CD4-positive, alpha-beta T cell treated with Interleukin-10 for 1 hour (primary cell): ENCODE results near the gene ORAI2.
"Not testable (repeated sequence)": the region's sequence is repeated elsewhere in the genome, so short reads cannot be mapped to it uniquely, and the experiment has no call there.

ENCODE experiments used
- DNase-seq: peaks from one replicate; pipeline ENCODE4 v3.0.0-alpha.2; 2020

ORAI2 gene

DNA sequence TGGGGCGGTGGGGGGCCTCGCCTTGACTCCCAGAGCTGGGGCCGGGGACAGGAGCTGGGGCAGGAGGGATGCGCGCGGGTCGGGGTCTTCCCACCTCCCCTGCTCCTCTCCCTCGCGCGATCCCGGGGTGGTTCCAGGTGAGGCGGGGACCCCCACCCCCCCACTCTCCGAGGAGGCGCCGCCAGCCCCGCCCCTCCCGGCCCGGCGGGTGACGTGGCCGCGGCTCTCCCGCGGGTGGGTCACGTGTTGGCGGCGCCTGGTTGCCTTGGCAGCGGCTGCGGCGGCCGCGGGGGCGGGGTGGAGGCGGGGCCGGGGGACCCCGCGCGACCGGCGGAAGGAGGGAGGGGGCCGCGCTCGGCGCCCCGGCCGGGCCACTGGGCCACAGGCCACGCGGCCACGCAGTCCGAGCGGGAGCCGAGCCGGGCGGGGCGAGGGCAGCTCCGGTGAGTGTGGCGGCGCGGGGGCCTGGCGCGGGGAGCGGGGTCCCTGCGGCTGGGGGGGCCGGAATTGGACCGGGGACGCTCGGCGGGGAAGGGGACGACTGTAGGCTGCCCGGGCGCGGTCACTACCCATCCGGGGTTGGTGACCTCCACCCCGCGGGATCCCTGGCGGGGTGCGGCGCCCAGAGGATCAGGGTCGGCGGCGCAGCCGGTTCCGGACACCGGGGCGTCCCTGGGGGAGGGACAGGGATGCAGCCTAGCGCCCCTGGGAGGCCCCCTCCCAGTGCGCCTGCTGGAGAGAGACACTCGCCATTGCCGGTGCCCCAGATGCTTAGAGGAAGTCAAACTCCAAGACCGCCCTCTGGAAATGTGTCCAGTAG lies at the start of gene ORAI2:
Gene ORAI2, plus strand, starts transcription at position 357 of the 820 bp plus-strand sequence. CDS start 5,382 bp downstream, outside the sequence.
- DNase-seq = peak; percentile 90

DNA sequence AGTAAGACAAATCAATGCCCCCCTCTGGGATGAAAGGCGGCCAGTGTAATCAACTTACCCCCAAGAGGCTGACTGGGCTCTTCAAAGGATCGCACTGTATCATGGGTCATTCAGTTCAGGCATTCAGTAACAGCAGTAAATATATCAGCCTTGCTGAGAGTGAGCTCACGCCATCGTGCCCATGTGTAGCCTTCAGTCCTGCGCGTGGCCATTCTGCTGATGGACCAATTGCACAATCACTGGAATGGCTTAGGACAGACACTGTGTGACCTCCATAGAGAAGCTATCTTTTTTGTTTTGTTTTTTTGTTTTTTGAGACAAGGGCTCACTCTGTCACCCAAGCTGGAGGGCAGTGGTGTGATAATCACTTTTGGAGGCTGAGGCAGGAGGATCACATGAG lies 46.3 kb upstream of the ORAI2 start:
- DNase-seq = no peak

DNA sequence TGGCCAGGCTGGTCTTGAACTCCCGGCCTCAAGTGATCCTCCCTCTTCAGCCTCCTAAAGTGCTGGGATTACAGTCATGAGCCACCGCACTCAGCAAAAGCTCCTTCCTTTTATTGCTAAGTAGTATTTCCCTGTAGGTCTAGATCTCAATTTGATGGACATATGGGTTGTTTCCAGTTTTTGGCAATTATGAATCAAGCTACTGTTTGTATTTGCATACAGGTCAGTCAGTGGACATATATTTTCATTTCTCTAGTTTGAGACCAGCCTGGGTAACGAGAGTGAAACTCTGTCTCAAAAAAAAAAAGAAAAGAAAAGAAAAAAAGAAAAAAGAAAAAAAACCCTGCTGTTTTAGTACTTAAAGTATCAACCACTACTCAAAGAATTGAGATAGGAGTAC lies 43.6 kb upstream of the ORAI2 start:
- DNase-seq = no peak

DNA sequence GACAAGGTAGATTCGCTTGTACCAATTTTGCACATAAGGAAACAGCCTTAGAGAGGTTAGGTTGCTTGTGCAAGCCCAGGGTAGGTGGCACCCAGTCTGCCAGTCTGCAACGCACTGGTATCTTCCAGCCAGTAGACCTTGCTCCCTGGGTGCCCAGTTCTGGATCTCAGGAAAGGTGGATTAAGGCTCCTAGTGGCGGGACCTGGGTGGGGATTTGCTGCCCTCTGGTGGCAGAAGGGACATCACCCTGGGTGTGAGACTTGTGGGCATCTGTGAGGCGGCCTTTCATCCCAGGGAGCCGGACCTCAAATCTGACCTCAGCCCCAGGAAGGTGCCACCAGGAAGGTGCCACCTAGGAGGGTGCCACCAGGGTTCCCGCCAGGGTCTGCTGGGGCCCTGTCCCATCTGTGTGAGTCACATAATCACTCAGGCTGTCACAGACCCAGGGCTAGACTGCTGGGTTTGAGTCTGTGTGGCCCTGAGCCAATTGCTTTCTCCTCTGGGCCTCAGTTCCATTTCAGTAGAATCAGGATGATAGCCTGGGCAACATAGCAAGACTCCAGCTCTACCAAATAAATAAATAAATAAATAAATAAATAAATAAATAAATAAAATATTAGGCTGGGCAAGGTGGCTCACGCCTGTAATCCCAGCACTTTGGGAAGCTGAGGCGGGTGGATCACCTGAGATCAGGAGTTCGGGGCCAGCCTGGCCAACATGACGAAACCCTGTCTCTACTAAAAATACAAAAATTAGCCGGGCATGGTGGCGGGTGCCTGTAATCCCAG lies 42.5 kb upstream of the ORAI2 start:
- DNase-seq = peak; percentile 71

DNA sequence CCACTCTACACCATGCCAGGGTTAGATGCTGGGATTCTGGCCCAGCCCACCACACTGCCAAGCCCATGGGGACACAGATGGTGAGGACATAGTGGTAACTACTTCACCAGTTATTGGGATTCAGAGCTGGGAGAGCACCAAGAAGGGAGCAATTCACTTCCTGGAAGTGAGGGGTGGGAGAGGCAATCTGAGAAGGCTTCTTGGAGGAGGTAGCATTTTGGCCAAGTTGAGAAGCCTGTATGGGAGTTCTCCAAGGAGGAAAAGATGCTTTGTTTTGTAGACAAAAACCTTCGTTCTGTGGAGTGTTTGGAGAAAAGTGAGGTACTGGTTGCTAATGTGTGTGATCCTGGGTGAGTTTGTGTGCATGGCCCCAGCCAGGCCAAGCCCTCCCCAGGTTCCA lies 41.0 kb upstream of the ORAI2 start:
- DNase-seq = no peak

DNA sequence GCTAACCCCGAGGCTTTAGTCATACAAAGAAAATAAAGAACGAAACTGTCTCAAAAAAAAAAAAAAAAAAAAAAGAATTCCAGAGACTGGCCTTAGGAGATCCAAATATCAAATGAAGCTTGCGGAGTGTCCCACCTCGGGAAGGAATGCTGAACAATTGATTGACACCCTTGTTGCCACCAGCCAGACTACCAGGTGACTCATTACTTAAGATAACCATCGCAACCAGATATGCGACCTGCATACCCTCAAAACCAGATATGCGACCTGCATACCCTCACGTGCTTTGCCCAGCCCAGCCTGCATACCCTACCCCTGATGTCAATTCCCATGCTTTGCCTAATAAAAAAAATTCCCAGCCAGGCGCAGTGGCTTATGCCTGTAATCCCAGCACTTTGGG lies 39.9 kb upstream of the ORAI2 start:
- DNase-seq = no peak

DNA sequence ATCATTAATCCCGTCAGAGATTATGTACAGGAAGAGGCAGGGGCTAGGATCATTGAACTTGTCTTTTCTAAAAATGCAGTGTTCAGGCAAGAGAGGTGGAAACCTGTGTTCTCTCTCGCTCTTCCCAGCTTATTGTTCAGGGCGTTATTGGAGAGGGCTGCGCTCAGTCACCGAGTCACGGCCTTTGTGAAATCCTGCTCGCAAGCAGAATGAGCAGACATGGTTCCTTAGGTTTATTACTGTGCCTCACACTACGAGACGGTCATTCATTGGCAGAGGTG lies 37.8 kb upstream of the ORAI2 start:
- DNase-seq = no peak

DNA sequence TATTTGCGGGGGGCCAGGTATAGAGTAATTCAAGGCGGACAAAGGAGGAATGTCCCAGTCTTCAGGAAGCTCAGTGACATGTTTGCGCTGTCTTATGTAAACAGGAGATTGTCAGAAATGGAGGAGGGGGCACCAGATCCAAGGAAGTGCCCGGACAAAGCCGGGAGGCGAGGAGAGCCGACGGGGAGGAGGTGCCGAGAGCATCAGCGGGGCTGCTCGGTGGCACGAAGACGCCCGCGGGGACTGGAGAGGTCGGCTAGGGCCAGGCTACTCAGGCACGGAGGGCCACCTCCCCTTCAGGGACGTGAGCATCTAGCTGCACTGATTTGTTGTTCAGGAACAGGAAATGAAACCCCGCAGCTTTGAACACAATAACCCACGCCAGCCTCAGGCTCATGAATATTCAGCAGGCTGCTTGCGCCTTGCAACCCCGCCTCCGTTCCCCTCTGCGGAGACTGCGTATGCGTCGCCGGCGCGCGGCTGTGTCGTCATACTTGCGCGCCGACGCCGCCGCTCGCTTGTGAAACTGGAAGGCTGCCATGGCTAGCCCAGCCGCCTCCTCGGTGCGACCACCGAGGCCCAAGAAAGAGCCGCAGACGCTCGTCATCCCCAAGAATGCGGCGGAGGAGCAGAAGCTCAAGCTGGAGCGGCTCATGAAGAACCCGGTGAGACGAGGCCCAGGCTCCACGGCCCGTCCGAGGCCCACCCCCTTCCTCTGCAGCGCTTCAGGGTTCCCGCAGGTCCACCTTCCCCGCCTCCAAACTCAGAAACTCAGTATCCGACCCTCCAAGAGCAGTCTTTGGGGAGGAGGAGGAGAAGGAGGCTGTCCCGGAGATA lies 37.3 kb upstream of the ORAI2 start, which contains the start of gene PRKRIP1:
Gene PRKRIP1, plus strand, starts transcription at position 491 of the 837 bp plus-strand sequence. Its CDS starts 49 bp downstream, at position 540.
- peak; percentile 92 for DNase-seq

DNA sequence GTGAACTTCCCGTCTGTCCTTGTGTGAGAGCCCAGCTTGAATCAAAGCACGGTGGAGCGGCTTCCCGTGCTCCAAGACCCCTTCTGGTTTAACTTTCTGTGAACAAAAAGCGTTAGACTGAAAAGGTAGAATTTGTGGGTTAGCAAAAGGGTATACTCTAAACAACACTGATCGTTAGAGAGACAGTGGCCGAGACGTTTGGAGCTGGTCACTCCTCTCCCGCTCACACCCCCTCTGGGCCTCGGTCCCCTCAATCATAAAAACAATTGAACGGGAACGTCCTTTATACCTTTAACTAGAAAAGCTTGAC lies 36.7 kb upstream of the ORAI2 start:
- DNase-seq = no peak

DNA sequence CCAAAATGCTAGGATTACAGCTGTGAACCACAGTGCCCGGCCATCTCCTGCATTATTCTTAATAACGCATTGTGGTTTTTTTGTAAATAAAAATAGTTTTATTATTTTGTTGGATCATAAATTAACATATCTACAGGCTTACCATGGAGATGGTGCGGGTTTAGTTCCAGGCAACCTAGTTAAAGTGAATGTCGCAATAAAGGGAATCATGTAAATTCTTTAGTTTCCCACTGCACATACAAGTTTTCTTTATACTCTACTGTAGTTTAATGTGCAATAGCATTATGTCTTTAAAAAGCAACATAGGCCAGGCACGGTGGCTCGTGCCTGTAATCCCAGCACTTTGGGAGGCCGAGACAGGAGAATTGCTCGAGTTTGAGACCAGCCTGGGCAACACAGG lies 34.8 kb upstream of the ORAI2 start:
- DNase-seq = no peak

DNA sequence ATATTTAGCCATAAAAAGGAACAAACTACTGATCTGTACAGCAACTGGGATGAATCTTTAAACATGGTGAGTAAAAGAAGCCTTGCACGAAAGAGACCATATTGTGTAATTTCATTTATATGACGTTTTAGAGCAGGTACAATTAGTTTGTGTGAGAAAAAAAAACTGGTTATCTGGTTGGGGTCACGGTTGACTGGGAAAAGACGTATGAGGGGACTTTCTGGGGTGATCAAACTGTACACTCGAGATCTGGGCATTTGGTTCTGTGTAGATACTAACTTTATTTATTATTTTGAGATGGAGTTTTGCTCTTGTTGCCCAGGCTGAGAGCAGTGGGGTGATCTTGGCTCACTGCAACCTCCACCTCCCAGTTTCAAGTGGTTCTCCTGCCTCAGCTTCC lies 33.0 kb upstream of the ORAI2 start:
- no peak for DNase-seq

DNA sequence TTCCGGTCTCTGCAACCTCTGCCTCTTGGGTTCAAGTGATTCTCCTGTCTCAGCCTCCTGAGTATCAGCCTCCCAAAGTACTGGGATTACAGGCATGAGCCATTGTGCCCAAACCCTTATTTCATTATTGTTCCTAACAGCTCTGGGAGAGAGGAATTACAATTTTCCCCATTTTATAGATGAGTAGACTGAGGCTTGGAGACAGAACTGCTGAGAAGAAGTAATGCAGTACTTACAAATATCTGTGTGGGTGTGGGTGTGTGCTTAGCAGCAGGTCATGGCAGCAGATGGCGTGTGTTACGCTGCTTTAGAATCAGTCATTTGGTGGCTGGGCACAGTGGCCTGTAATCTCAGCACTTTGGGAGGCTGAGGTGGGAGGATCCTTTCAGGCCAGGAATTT lies 29.8 kb upstream of the ORAI2 start:
- DNase-seq = no peak

DNA sequence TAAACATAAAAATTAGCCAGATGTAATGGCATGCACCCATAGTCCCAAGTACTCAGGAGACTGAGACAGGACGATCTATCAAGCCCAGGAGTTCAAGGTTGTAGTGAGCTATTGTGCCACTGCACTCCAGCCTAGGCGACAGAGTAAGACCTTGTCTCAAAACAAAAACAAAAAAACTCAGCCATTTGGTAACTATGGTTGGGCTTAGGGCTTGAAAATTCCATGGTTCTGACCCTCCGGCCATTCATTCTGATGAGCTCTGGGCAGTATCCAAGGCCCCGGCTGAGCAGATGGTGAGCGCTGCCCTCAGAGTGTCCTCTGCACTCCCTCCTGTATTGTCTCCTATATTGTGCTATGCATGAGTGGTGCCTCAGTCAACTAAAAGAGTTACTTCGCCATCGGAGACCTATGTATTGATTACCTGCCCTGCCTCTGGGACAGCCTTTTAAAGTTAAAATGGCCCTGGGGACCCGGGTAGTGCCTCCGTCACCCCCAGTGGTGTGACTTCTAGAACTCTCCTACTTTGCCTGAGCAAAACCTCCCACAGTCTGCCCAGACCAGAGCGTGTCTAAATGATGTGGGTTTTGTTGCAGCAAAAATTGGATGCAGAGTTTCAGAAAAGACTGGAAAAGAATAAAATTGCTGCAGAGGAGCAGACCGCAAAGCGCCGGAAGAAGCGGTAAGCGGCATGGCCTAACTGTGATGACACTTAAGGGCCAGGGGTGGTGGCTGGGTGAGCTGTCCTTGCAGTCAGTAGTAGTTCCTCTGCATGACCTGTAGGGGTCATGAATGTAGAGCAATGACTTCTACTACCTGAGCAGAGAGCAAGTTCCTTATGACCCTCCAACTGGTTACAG lies 29.1 kb upstream of the ORAI2 start:
- DNase-seq = peak; percentile 76

DNA sequence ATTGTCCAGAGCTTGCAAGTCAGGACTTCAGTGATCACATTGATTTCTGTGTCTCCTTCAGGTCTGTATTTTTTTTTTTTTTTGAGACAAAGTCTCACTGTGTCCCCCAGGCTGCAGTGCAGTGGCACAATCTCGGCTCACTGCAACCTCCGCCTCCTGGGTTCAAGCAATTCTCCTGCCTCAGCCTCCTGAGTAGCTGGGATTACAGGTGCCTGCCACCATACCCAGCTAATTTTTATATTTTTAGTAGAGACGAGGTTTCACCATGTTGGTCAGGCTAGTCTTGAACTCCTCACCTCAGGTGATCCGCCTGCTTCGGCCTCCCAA lies 28.6 kb upstream of the ORAI2 start:
- DNase-seq = not testable (repeated sequence)

DNA sequence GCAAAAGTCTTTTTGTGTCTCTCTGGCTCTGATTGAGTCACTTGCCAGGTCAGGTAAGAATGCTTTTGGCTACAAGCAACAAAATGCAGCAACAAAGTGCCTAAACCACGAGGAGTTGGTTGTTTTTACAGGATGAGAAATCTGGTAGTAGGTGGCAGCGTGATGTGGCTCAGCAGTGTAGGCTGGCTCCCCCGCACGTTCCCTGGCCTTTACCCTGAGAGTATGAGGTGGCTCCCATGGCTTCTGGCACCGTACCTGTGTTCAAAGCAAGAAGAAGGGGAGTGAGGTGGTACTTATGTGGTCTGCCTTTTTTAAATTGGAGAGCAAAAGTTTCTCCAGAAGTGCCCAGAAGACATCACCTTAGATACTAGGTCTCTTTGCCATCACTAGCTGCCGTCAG lies 25.5 kb upstream of the ORAI2 start:
- no peak for DNase-seq

DNA sequence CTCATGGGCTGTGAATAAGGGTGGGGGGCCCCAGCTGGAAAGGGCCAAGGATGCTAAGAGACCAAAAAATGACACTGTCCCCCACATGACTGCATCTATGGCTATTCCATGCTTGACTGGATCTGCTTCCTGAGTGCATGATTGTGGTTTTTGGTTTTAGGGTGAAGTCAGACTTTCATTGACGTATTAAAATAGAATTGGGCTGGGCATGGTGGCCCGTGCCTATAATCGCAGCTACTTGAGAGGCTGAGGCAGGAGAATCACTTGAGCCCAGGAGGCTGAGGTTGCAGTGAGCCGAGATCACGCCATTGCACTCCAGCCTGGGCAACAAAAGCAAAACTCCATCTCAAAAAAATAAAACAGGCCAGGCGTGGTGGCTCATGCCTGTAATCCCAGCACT lies 24.8 kb upstream of the ORAI2 start:
- DNase-seq = not testable (repeated sequence)

DNA sequence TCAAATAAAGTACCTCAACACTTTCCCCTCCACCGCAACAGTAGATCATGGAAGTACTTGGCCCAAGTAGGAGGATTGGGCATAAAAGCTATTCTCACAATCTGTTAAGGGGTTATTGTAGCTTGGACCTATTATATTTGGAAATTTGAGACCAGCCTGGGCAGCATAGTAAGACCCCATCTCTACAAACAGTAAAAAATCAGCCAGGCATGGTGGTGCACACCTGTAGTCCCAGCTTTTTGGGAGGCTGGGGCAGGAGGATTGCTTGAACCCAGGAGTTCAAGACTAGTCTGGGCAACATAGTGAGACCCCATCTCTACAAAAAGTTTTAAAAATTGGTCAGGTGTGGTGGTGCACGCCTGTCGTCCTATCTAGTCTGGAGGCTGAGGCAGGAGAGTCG lies 24.0 kb upstream of the ORAI2 start:
- DNase-seq = no peak

DNA sequence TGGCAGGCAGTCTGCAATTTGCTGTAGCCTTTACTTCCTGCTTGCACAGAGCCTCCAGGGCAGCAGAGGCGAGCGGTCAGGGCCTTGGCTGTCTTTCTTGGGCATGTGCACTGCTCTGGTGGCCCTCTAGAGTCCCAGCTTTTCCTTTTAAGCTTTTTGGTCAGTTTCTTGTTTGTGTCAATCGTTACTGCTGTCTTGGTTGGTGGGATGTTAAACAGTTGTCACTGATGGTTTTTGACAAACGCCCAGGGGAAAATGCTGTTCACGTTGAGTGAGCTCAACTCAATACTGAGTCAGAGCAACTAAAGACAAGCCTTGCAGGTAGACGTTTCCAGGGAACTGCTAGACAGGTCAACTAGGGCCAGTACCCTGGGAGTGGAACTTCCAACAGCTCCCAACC lies 23.3 kb upstream of the ORAI2 start:
- DNase-seq = no peak

DNA sequence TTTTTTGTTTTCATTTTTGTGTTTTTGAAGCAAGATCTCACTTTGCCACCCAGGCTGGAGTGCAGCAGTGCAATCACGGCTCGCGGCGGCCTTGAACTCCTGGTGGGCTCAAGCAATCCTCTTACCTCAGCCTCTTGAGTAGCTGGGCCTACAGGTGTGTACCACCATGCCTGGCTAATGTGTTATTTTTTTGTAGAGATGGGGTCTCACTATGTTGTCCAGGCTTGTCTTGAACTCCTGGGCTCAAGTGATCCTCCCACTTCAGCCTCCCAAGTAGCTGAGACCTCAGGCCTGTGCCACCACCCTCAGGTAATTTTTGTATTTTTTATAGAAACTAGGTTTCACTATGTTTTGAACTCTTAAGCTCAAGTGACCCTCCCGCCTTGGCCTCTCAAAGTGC lies 22.5 kb upstream of the ORAI2 start:
- no peak for DNase-seq

DNA sequence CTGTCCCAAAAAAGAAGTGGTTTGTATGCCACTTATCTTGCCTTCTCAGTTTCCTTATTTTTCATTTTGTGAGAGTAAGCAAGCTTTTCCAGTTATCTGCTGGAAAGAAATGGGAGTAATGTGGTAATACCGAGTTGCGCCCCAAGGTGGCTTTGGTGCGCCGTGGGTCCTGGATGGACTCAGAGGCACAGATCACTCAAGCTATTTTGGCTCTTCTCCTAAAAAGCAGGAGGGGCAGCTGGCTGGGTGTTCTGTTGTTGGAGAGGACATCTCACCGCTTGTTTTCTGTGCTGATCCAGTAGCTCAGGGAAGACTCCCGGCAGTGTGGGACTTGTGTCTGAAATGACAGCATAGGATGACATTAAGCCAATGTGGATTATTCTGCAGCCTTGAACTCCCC lies 20.8 kb upstream of the ORAI2 start:
- DNase-seq = peak; percentile 59

DNA sequence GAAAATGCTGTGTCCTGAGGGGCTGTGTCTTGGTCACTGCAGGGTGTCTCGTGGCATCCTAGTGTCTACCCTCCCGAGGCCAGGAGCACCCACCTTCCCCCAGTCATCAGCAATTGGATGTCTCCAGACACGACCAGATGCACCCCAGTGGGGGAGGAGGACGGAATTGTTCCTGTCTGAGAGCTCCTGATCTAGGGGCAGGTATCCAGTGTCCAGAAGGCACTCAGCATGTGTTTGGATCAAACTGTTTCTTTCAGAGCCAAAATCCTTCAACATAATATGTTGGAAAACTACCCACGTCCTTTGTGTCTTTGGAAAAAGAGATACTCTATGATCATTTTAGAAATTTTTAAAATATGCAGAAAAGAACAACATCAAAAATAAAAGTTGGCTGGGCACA lies 20.3 kb upstream of the ORAI2 start:
- no peak for DNase-seq

DNA sequence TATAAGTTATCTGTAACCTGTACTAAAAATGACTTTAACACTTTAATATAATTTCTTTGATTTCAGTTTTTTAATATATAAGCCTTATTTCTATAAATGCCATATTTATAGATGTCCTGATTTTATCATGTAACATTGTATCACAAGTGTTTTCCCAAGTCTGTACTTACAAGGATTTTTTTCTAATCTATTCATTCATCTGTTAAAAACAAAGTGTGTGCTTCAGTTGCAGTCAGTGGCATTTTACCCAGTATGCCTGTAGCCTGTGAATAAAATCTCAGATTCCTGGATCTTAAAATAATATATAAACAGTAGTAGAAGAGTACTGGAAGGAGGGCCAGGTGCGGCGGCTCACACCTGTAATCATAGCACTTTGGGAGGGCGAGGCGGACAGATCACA lies 19.8 kb upstream of the ORAI2 start:
- no peak for DNase-seq

DNA sequence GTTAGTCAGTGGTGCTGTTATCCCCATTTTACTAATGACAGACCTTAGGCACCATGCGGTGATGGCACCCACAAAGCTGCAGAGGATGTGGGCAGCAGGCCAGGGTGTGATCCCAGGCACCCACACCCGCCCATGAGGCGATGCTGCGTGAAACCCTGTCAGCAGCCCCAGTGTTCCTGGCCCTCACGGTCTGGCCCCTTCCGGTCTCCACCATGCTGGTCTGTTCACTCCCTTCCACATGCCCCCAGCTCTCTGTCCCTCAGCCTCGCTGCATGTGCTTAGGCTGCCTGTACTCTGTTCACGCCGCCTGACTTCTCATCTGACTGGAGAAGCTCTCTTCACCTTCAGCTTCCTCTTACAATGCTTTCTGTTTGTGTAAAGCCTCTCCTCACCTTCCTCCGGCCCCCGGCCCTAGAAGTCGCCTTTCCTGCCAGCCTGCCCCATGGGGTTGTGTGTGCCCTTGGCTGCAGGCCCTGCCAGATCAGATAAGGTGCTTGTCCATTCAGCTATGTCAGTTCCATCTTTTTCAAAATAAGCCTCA lies 17.6 kb upstream of the ORAI2 start:
- DNase-seq = peak; percentile 70
